ENCODE measurements around the gene ADPRS. TPM values are rescaled to one million over a fixed set of nuclear protein-coding genes. Genes with fewer than 3 reads are reported as not detected.

Gene ADPRS
- total RNA-seq, 5 donors from 2014 or later (not counting 1 experiment from before 2014, with no cell fraction given): 19.0 to 30.2 (median 28.1) TPM

DNA sequence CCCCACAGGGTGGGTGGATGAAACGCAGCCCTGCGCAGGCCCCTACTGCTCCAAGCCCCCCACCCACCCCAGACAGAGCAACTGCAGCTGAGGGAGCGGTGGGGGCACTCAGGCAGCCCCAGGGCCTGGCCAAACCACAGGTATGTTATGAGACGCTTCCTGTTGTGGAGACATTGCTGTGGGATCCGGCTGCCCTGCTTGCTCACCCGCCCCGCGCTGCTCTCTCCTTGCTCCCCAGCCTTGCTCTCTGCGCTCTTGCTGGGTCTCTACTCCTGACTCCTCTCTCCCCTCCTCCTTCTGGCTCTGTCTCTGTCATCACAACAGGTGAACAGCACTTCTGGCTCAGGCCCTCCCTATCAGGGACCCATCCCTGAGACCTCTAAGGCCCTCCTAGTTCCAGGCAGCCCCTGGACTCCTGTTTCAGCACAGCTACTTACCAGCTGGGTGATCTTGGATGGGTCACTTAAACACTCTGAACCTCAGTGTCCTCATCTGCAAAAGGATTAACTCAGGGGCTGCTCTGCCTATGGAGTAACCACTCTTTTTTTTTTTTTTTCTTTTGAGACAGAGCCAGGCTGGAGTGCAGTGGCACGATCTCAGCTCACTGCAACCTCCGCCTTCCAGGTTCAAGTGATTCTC is 20.5 kb downstream of the ADPRS start:
- Mint-ChIP-seq H3K36me3 (no peaks in the 10 kb centered on the region), H3K9me3 (no peaks in the 10 kb centered on the region), H3K4me1 (peaks cover 26 to 34% (median 27%) of the 10 kb centered on the region in 3 donors), H3K27ac (peak overlapping the region; percentile 82 to 91), H3K27me3 (peaks cover 0 to 4% of the 10 kb centered on the region in 2 donors), H3K4me3 (peak overlapping the region; percentile 29 to 45 (median 43))
- H3K27ac ChIP-seq (ENCODE audit: low read length): peak overlapping the region; percentile 41
- ChIA-PET CTCF (interaction anchor here (0.6 to 0.7 kb wide), 2 partner anchors 9 kb away, joined by 4 to 6 read pairs; no protein-coding TSS in a partner anchor), POLR2A (no interaction called here)
- 6% methylated on average over 5 of the region's 11 CpGs for WGBS (ENCODE audit: insufficient coverage)
- H3K36me3 ChIP-seq (ENCODE audit: control insufficient read depth in 2 of 2, extremely low read depth in 1 of 2, insufficient read depth in 1 of 2, low read length in 1 of 2): no peaks in the 10 kb centered on the region
- H3K9me3 ChIP-seq: no peaks in the 10 kb centered on the region
- no peaks in the 10 kb centered on the region for H3K27me3 ChIP-seq (replicated peaks in 1 of 2; ENCODE audit: control insufficient read depth in 2 of 2, extremely low read depth in 1 of 2, insufficient read depth in 2 of 2, low read length in 1 of 2)
- H3K4me3 ChIP-seq (ENCODE audit: control insufficient read depth in 1 of 2, extremely low read depth in 1 of 2, low read length in 1 of 2): no peak overlapping the region
- ATAC-seq (replicated peaks in 1 of 4): peak; percentile 96 to 99 (median 99)
- DNase-seq: peak in 34 of 35 experiments; percentile 28 to 75 (median 52)
- H3K4me1 ChIP-seq (ENCODE audit: control insufficient read depth in 1 of 2, extremely low read depth in 1 of 2, insufficient read depth in 2 of 2, low read length in 2 of 2): peaks cover 8 to 28% of the 10 kb centered on the region in 2 experiments

DNA sequence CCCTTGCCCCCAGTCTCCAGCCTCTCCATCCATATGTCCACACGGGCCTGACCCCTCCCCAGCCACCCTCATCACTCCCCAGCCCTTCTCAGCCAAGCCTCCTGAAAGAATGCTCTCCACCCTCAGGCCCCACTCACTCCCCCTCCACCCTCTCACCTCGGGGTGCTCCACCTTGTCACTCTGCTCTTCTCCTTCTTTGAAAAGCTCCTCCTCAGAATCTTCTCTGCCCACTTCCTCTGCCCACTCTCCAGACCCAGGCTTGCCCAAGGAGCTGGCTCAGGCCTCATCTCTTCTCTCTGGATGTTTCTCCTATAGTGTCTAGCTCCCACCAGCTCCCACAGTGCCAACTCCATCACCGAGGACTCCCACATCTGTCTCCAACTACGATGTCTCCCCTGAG is 22.5 kb downstream of the ADPRS start:
- H3K27ac Mint-ChIP-seq: peak overlapping the region; percentile 6 to 46
- H3K27me3 Mint-ChIP-seq: peaks cover 0 to 4% of the 10 kb centered on the region in 2 donors
- ChIA-PET CTCF (interaction anchor here in 1 of 2 donors (0.5 to 1.6 kb wide), 2 partner anchors 24 to 123 kb away, joined by 3 read pairs; no protein-coding TSS in a partner anchor), POLR2A (no interaction called here)
- no peak overlapping the region for H3K4me3 Mint-ChIP-seq
- no peaks in the 10 kb centered on the region for H3K9me3 Mint-ChIP-seq
- no peak for ATAC-seq (replicated peaks in 1 of 4)
- Histone ChIP-seq H3K9me3 (no peaks in the 10 kb centered on the region), H3K36me3 (ENCODE audit: control insufficient read depth in 2 of 2, extremely low read depth in 1 of 2, insufficient read depth in 1 of 2, low read length in 1 of 2) (no peaks in the 10 kb centered on the region), H3K27me3 (replicated peaks in 1 of 2; ENCODE audit: control insufficient read depth in 2 of 2, extremely low read depth in 1 of 2, insufficient read depth in 2 of 2, low read length in 1 of 2) (peaks cover 0 to 3% of the 10 kb centered on the region in 2 experiments), H3K27ac (ENCODE audit: low read length) (no peak overlapping the region), H3K4me3 (ENCODE audit: control insufficient read depth in 1 of 2, extremely low read depth in 1 of 2, low read length in 1 of 2) (no peak overlapping the region), H3K4me1 (ENCODE audit: control insufficient read depth in 1 of 2, extremely low read depth in 1 of 2, insufficient read depth in 2 of 2, low read length in 2 of 2) (peaks cover 8 to 28% of the 10 kb centered on the region in 2 experiments)
- no peak for DNase-seq
- peaks cover 26 to 34% (median 27%) of the 10 kb centered on the region in 3 donors for H3K4me1 Mint-ChIP-seq
- 73% methylated on average over 4 of the region's 4 CpGs for WGBS (ENCODE audit: insufficient coverage)
- no peaks in the 10 kb centered on the region for H3K36me3 Mint-ChIP-seq

DNA sequence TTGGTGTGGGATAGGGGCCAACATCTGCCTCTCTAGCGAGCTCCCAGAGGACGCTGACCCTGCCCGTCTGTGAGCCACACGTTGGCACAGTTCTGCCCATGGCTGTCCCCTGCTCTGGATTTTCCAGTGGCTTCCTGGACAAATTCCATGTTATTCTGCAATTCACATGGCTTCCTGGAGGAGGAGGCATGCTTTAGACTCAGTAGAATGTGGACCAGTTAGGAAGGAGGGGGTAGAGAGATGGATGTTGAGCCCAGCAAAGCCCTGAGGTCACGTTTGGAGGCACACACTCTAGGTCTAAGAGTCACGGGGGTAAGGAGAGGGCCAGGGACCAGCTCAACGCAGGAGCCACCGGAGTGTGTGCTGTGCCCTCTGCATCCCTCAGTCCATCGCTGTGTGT is 24.1 kb downstream of the ADPRS start:
- no peaks in the 10 kb centered on the region for H3K9me3 Mint-ChIP-seq
- no peaks in the 10 kb centered on the region for H3K9me3 ChIP-seq
- peaks cover 8 to 27% of the 10 kb centered on the region in 2 experiments for H3K4me1 ChIP-seq (ENCODE audit: control insufficient read depth in 1 of 2, extremely low read depth in 1 of 2, insufficient read depth in 2 of 2, low read length in 2 of 2)
- no peak overlapping the region for H3K4me3 ChIP-seq (ENCODE audit: control insufficient read depth in 1 of 2, extremely low read depth in 1 of 2, low read length in 1 of 2)
- no peak overlapping the region for H3K27ac Mint-ChIP-seq
- CTCF ChIA-PET: interaction anchor here in 1 of 2 donors (0.6 kb wide), 1 partner anchor 1621 kb away, joined by 3 read pairs; no protein-coding TSS in a partner anchor
- no peak overlapping the region for H3K27ac ChIP-seq (ENCODE audit: low read length)
- H3K4me3 Mint-ChIP-seq: no peak overlapping the region
- H3K27me3 Mint-ChIP-seq: peaks cover 0 to 8% of the 10 kb centered on the region in 2 donors
- H3K36me3 Mint-ChIP-seq: no peaks in the 10 kb centered on the region
- ATAC-seq (replicated peaks in 1 of 4) (no peak), DNase-seq (no peak)
- H3K27me3 ChIP-seq (replicated peaks in 1 of 2; ENCODE audit: control insufficient read depth in 2 of 2, extremely low read depth in 1 of 2, insufficient read depth in 2 of 2, low read length in 1 of 2): peaks cover 0 to 11% of the 10 kb centered on the region in 2 experiments
- POLR2A ChIA-PET: no interaction called here
- WGBS (ENCODE audit: insufficient coverage): 93% methylated on average over 9 of the region's 9 CpGs
- no peaks in the 10 kb centered on the region for H3K36me3 ChIP-seq (ENCODE audit: control insufficient read depth in 2 of 2, extremely low read depth in 1 of 2, insufficient read depth in 1 of 2, low read length in 1 of 2)
- peaks cover 25 to 31% (median 26%) of the 10 kb centered on the region in 3 donors for H3K4me1 Mint-ChIP-seq

DNA sequence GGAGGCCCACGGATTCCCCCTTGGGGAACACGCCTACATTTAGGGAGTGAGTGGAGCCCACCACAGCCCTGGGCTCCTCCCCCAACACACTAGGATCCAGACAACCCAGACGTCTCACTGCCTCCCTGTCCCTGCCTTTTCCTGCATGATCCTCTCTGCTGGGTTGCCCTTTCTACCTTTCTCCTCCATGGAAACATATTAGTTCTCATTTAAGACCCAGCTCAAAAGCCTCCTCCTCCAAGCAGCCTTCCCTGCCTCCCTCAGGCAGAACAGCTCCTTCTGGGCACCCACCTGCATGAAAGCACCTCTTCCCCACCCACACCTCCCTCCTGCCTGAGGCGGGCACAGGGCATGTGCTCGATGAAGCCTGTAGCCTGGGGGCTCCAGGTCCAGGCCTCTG is 25.7 kb downstream of the ADPRS start:
- no peak for ATAC-seq (replicated peaks in 1 of 4)
- WGBS (ENCODE audit: insufficient coverage): 69% methylated on average over 3 of the region's 5 CpGs
- CTCF ChIA-PET: no interaction called here
- Histone ChIP-seq H3K4me1 (ENCODE audit: control insufficient read depth in 1 of 2, extremely low read depth in 1 of 2, insufficient read depth in 2 of 2, low read length in 2 of 2) (peaks cover 2 to 11% of the 10 kb centered on the region in 2 experiments), H3K27ac (ENCODE audit: low read length) (no peak overlapping the region), H3K4me3 (ENCODE audit: control insufficient read depth in 1 of 2, extremely low read depth in 1 of 2, low read length in 1 of 2) (no peak overlapping the region), H3K36me3 (ENCODE audit: control insufficient read depth in 2 of 2, extremely low read depth in 1 of 2, insufficient read depth in 1 of 2, low read length in 1 of 2) (no peaks in the 10 kb centered on the region), H3K27me3 (replicated peaks in 1 of 2; ENCODE audit: control insufficient read depth in 2 of 2, extremely low read depth in 1 of 2, insufficient read depth in 2 of 2, low read length in 1 of 2) (peaks cover 0 to 20% of the 10 kb centered on the region in 2 experiments), H3K9me3 (no peaks in the 10 kb centered on the region)
- Mint-ChIP-seq H3K9me3 (no peaks in the 10 kb centered on the region), H3K36me3 (no peaks in the 10 kb centered on the region), H3K4me3 (no peak overlapping the region), H3K27ac (no peak overlapping the region), H3K4me1 (peaks cover 10 to 17% (median 12%) of the 10 kb centered on the region in 3 donors), H3K27me3 (peaks cover 0 to 8% of the 10 kb centered on the region in 2 donors)
- no peak for DNase-seq
- POLR2A ChIA-PET: no interaction called here

DNA sequence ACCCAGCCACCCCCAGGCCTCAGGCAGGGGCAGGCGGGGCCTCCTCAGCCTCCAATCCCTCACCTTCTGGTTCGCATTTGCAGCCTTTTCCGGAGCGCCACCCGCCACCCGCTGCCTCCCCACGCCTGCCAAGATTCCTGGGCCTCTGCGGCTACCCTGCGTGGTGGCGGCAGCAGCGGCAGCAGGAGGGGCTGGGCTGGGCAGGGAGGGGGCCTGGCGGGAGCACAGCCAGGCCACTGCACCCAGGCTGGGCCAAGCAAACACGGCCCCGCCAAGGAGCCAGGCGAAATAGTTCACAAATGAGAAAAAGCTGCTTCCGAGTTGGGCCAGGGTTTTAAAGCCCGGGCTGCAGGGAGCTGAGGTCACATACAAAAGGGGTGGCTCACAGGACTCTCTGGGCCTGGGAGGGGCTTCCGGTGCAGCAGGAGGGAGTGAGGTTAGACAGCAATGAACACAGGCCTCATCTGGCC is 26.5 kb downstream of the ADPRS start:
- H3K9me3 ChIP-seq: no peaks in the 10 kb centered on the region
- Mint-ChIP-seq H3K4me1 (peaks cover 6 to 11% (median 8%) of the 10 kb centered on the region in 3 donors), H3K4me3 (no peak overlapping the region), H3K27ac (no peak overlapping the region), H3K27me3 (peaks cover 3 to 12% of the 10 kb centered on the region in 2 donors), H3K9me3 (no peaks in the 10 kb centered on the region), H3K36me3 (no peaks in the 10 kb centered on the region)
- H3K4me3 ChIP-seq (ENCODE audit: control insufficient read depth in 1 of 2, extremely low read depth in 1 of 2, low read length in 1 of 2): no peak overlapping the region
- peaks cover 0 to 7% of the 10 kb centered on the region in 2 experiments for H3K4me1 ChIP-seq (ENCODE audit: control insufficient read depth in 1 of 2, extremely low read depth in 1 of 2, insufficient read depth in 2 of 2, low read length in 2 of 2)
- ChIA-PET POLR2A (interaction anchor here in 1 of 2 donors (0.7 kb wide), 1 partner anchor 48 kb away, joined by 4 read pairs; no protein-coding TSS in a partner anchor), CTCF (no interaction called here)
- WGBS (ENCODE audit: insufficient coverage): 86% methylated on average over 12 of the region's 18 CpGs
- DNase-seq: no peak
- peaks cover 0 to 25% of the 10 kb centered on the region in 2 experiments for H3K27me3 ChIP-seq (replicated peaks in 1 of 2; ENCODE audit: control insufficient read depth in 2 of 2, extremely low read depth in 1 of 2, insufficient read depth in 2 of 2, low read length in 1 of 2)
- no peaks in the 10 kb centered on the region for H3K36me3 ChIP-seq (ENCODE audit: control insufficient read depth in 2 of 2, extremely low read depth in 1 of 2, insufficient read depth in 1 of 2, low read length in 1 of 2)
- no peak for ATAC-seq (replicated peaks in 1 of 4)
- no peak overlapping the region for H3K27ac ChIP-seq (ENCODE audit: low read length)

DNA sequence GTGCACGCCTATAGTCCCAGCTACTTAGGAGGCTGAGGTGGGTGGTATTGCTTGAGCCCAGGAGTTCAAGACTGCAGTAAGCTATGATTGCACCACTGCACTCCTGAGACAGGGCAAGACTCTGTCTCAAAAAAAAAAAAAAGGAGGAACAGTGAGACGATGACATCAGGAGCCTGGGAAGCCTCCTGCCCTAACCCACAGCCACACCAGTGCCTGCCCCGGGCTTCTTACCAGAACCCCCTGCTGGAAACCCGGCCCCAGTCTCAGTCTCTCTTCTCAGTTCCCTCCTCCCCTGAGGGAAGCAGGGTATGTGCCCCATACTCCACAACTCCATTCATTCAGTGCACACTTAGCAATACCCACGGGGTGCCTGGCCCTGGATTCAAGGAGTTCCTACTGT is 27.2 kb downstream of the ADPRS start:
- no peaks in the 10 kb centered on the region for H3K36me3 Mint-ChIP-seq
- peaks cover 0 to 25% of the 10 kb centered on the region in 2 experiments for H3K27me3 ChIP-seq (replicated peaks in 1 of 2; ENCODE audit: control insufficient read depth in 2 of 2, extremely low read depth in 1 of 2, insufficient read depth in 2 of 2, low read length in 1 of 2)
- ATAC-seq (replicated peaks in 1 of 4) (no peak), DNase-seq (no peak)
- H3K4me3 ChIP-seq (ENCODE audit: control insufficient read depth in 1 of 2, extremely low read depth in 1 of 2, low read length in 1 of 2): no peak overlapping the region
- H3K36me3 ChIP-seq (ENCODE audit: control insufficient read depth in 2 of 2, extremely low read depth in 1 of 2, insufficient read depth in 1 of 2, low read length in 1 of 2): no peaks in the 10 kb centered on the region
- H3K4me1 ChIP-seq (ENCODE audit: control insufficient read depth in 1 of 2, extremely low read depth in 1 of 2, insufficient read depth in 2 of 2, low read length in 2 of 2): peaks cover 0 to 3% of the 10 kb centered on the region in 2 experiments
- H3K27ac Mint-ChIP-seq: no peak overlapping the region
- no peak overlapping the region for H3K4me3 Mint-ChIP-seq
- H3K27me3 Mint-ChIP-seq: peaks cover 4 to 12% of the 10 kb centered on the region in 2 donors
- H3K27ac ChIP-seq (ENCODE audit: low read length): no peak overlapping the region
- WGBS (ENCODE audit: insufficient coverage): 100% methylated on average over 3 of the region's 5 CpGs
- H3K9me3 ChIP-seq: no peaks in the 10 kb centered on the region
- no peaks in the 10 kb centered on the region for H3K9me3 Mint-ChIP-seq
- POLR2A ChIA-PET: interaction anchor here in 1 of 2 donors (0.7 kb wide), 1 partner anchor 48 kb away, joined by 4 read pairs; no protein-coding TSS in a partner anchor
- CTCF ChIA-PET: no interaction called here
- H3K4me1 Mint-ChIP-seq: peaks cover 5 to 8% (median 6%) of the 10 kb centered on the region in 3 donors

Data from T-cell (primary cell).